K562 (cell line): ENCODE data around the gene RPL3. TPM values are rescaled to one million over a fixed set of nuclear protein-coding genes. Genes with fewer than 3 reads are reported as not detected.
A peak's percentile ranks its signal among the peaks of the same experiment; 100 is the strongest.

Experiments used
- CEBPG ChIP-seq, 3 experiments: fragments of 200-800 bp in 1 of 3; sonication (Bioruptor generic) in 1 of 3; sonication (generic) in 1 of 3; formaldehyde crosslinking in 1 of 3; IDR thresholded peaks in 2 of 3; conservative IDR thresholded peaks in 1 of 3; 2 replicates each; pipeline versions ENCODE4 v1.6.1 to v1.8.0; 2016 to 2022; ENCODE audit warnings: missing compliant biosample characterization in 2 of 3, missing genetic modification characterization in 2 of 3, mild to moderate bottlenecking in 1 of 3, missing genetic modification reagents in 1 of 3
- CHD1 ChIP-seq: fragments of 200-600 bp; sonication (generic); IDR thresholded peaks from one replicate; pipeline ENCODE4 v1.6.1; 2012; ENCODE audit warnings: mild to moderate bottlenecking, moderate library complexity, low read length, inconsistent platforms
- E2F5 ChIP-seq: sonication (generic); formaldehyde crosslinking; IDR thresholded peaks from 2 replicates; pipeline ENCODE4 v1.8.0; 2022; ENCODE audit warnings: mild to moderate bottlenecking, missing genetic modification reagents
- FOS ChIP-seq: IDR thresholded peaks from 3 replicates; pipeline ENCODE4 v1.6.1; 2011; ENCODE audit not compliant: insufficient read length; ENCODE audit errors: extremely low read depth
- GABPA ChIP-seq: fragments of 200-800 bp; sonication (Bioruptor generic); conservative IDR thresholded peaks from 2 replicates; pipeline ENCODE4 v1.6.1; 2016; ENCODE audit warnings: low read depth, missing genetic modification characterization, missing compliant biosample characterization
- IRF2 ChIP-seq: sonication (generic); formaldehyde crosslinking; IDR thresholded peaks from 2 replicates; pipeline ENCODE4 v1.8.1; 2022; ENCODE audit warnings: mild to moderate bottlenecking, missing genetic modification reagents
- MNT ChIP-seq, 2 experiments: fragments of 450-650 bp; conservative IDR thresholded peaks; 2 replicates each; pipeline ENCODE4 v1.6.1; 2017; ENCODE audit warnings: mild to moderate bottlenecking in 2 of 2, moderate library complexity in 2 of 2
- NCOA1 ChIP-seq: fragments of 450-650 bp; IDR thresholded peaks from 2 replicates; pipeline ENCODE4 v1.6.1; 2016; ENCODE audit warnings: low read depth
- SIRT6 ChIP-seq: IDR thresholded peaks from one replicate; pipeline ENCODE4 v1.6.1; 2012; ENCODE audit warnings: low read depth, mild to moderate bottlenecking, control low read depth, inconsistent platforms, low read length, moderate library complexity
- SOX6 ChIP-seq: fragments of 450-650 bp; IDR thresholded peaks from 2 replicates; pipeline ENCODE4 v1.6.1; 2014; ENCODE audit warnings: mild to moderate bottlenecking
- SRF ChIP-seq, 2 experiments: fragments of 250-450, 450-650 bp in 1 of 2; sonication (Bioruptor Pico) in 1 of 2; sonication (generic) in 1 of 2; formaldehyde crosslinking; IDR thresholded peaks; 2 replicates each; pipeline versions ENCODE4 v1.5.0 to v1.5.1; 2020 to 2022; ENCODE audit warnings: mild to moderate bottlenecking in 1 of 2, missing genetic modification reagents in 1 of 2
- SRSF7 ChIP-seq: fragments of 200-400 bp; formaldehyde crosslinking; optimal IDR thresholded peaks from 2 replicates; pipeline ENCODE3; 2017; ENCODE audit warnings: mild to moderate bottlenecking, low read depth, low read length
- XRCC3 ChIP-seq: fragments of 450-650 bp; IDR thresholded peaks from 2 replicates; pipeline ENCODE4 v1.6.1; 2017; ENCODE audit warnings: mild to moderate bottlenecking, moderate library complexity
- ZBTB7A ChIP-seq: IDR thresholded peaks from 2 replicates; pipeline ENCODE4 v1.6.1; 2011; ENCODE audit warnings: low read depth, mild to moderate bottlenecking, low read length, moderate library complexity, borderline replicate concordance; ENCODE audit not compliant: control insufficient read depth
- ZNF217 ChIP-seq: sonication (generic); formaldehyde crosslinking; IDR thresholded peaks from 2 replicates; pipeline ENCODE4 v1.8.0; 2022; ENCODE audit warnings: mild to moderate bottlenecking, missing genetic modification reagents
- ZNF224 ChIP-seq: sonication (generic); formaldehyde crosslinking; IDR thresholded peaks from 2 replicates; pipeline ENCODE4 v1.8.0; 2022; ENCODE audit warnings: mild to moderate bottlenecking, missing genetic modification reagents
- ZNF518B ChIP-seq: fragments of 250-450 bp; sonication (Bioruptor Pico); IDR thresholded peaks from 2 replicates; pipeline ENCODE4 v1.5.0; 2021; ENCODE audit warnings: mild to moderate bottlenecking, moderate library complexity
- polyA plus RNA-seq, 8 experiments: library from polyadenylated mRNA; depleted of rRNA in 4 of 8; stranded (reverse) in 5 of 8; unstranded in 3 of 8; fragments of >200 nt; fragmentation: Nextera tagmentation in 2 of 8; fragmentation: Illumina TruSeq in 1 of 8; extraction: Ambion mirVana in 2 of 8; extraction: Trizol in 1 of 8; gene quantifications; 2 replicates each; pipeline versions ENCODE4 v1.2.1 to v1.2.3, GENCODE V29; 2011 to 2014; ENCODE audit warnings: inconsistent platforms in 1 of 8, missing spikeins in 1 of 8
- total RNA-seq, 7 experiments: library from RNA; depleted of rRNA in 6 of 7; stranded (reverse); fragments of >200 nt in 6 of 7; fragmentation: Illumina TruSeq in 2 of 7; extraction: Trizol in 2 of 7; gene quantifications; 2 replicates each; pipeline versions ENCODE4 v1.2.1 to v1.2.3, GENCODE V29; 2011 to 2021; ENCODE audit warnings: low replicate concordance in 1 of 7
- TF ChIP-seq, protein P1 (sequence below): fragments of 450-650 bp; formaldehyde crosslinking; conservative IDR thresholded peaks from 2 replicates; pipeline ENCODE4 v1.4.0; 2022; ENCODE audit warnings: mild to moderate bottlenecking, missing genetic modification characterization
- TF ChIP-seq, protein P2 (sequence below): sonication (generic); formaldehyde crosslinking; IDR thresholded peaks from 2 replicates; pipeline ENCODE4 v1.8.1; 2023; ENCODE audit warnings: mild to moderate bottlenecking, missing genetic modification reagents

The RPL3 gene
- total and polyA plus RNA-seq, 9 of the 15 experiments (the other 6 are each of a cell fraction or from before 2014, with no cell fraction given), result 1,624 to 4,066 (median 2,565) TPM

- TF ChIP-seq ZNF518B (CRISPR knock-in tag) (no peak), XRCC3 (no peak), CEBPG (CRISPR knock-in tag; IDR thresholded peaks at IDR 0.05) (no peak), CEBPG (tag; conservative IDR thresholded peaks at IDR 0.05 in 1 of 2, IDR thresholded peaks at IDR 0.05 in 1 of 2) (no peak), FOS (no peak), SIRT6 (no peak), CHD1 (no peak), IRF2 (CRISPR knock-in tag) (no peak), ZNF224 (CRISPR knock-in tag) (peak; percentile 44; the same call in 1 of the 2 replicates), E2F5 (no peak), GABPA (no peak), NCOA1 (no peak), SRSF7 (no peak), MNT (conservative IDR thresholded peaks at IDR 0.05) (peak in 1 of 2 experiments; percentile 60; a peak in 2 of 4 replicates), ZNF217 (no peak), SOX6 (peak; percentile 35; the same call in 1 of the 2 replicates), ZBTB7A (no peak; the same call in 1 of the 2 replicates), SRF (CRISPR knock-in tag; IDR thresholded peaks at IDR 0.05) (no peak)
- TF ChIP-seq, protein P1, sequence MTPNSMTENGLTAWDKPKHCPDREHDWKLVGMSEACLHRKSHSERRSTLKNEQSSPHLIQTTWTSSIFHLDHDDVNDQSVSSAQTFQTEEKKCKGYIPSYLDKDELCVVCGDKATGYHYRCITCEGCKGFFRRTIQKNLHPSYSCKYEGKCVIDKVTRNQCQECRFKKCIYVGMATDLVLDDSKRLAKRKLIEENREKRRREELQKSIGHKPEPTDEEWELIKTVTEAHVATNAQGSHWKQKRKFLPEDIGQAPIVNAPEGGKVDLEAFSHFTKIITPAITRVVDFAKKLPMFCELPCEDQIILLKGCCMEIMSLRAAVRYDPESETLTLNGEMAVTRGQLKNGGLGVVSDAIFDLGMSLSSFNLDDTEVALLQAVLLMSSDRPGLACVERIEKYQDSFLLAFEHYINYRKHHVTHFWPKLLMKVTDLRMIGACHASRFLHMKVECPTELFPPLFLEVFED, result no peak
- TF ChIP-seq, protein P2, sequence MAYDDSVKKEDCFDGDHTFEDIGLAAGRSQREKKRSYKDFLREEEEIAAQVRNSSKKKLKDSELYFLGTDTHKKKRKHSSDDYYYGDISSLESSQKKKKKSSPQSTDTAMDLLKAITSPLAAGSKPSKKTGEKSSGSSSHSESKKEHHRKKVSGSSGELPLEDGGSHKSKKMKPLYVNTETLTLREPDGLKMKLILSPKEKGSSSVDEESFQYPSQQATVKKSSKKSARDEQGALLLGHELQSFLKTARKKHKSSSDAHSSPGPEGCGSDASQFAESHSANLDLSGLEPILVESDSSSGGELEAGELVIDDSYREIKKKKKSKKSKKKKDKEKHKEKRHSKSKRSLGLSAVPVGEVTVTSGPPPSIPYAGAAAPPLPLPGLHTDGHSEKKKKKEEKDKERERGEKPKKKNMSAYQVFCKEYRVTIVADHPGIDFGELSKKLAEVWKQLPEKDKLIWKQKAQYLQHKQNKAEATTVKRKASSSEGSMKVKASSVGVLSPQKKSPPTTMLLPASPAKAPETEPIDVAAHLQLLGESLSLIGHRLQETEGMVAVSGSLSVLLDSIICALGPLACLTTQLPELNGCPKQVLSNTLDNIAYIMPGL (CRISPR knock-in tag), result no peak
Measured at GRCh38 chr22:39292561-39293074, 26.8 kb downstream of the RPL3 start (continued).
